ENCODE results near the gene PRKCH.

GRCh38 chr14:61573748-61574513 lies 252.6 kb downstream of the PRKCH start:
- TF ChIP-seq, protein P1, sequence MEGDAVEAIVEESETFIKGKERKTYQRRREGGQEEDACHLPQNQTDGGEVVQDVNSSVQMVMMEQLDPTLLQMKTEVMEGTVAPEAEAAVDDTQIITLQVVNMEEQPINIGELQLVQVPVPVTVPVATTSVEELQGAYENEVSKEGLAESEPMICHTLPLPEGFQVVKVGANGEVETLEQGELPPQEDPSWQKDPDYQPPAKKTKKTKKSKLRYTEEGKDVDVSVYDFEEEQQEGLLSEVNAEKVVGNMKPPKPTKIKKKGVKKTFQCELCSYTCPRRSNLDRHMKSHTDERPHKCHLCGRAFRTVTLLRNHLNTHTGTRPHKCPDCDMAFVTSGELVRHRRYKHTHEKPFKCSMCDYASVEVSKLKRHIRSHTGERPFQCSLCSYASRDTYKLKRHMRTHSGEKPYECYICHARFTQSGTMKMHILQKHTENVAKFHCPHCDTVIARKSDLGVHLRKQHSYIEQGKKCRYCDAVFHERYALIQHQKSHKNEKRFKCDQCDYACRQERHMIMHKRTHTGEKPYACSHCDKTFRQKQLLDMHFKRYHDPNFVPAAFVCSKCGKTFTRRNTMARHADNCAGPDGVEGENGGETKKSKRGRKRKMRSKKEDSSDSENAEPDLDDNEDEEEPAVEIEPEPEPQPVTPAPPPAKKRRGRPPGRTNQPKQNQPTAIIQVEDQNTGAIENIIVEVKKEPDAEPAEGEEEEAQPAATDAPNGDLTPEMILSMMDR (IDR thresholded peaks at IDR 0.05; ENCODE audit: extremely low read depth in 1 of 2, insufficient read depth in 1 of 2, low read depth in 1 of 2, low read length in 2 of 2), result no peak
- TF ChIP-seq POLR2AphosphoS5 (IDR thresholded peaks at IDR 0.05; ENCODE audit: insufficient read depth, low read depth, low read length) (no peak), POLR2A (IDR thresholded peaks at IDR 0.05; ENCODE audit: low read depth, low read length) (no peak), EZH2 (IDR thresholded peaks at IDR 0.05; ENCODE audit: borderline replicate concordance, low read depth, low read length, severe bottlenecking) (no peak)
